HL-60/S4 treated with phorbol 12-myristate 13-acetate at 8.2 ng/mL for 4 days and 3 days (cell line): Measurements from ENCODE around the gene DLL1.

ENCODE experiments used
- in situ Hi-C: fragments of 300-500 bp; cut with MboI; formaldehyde crosslinking; loops from 2 replicates; pipeline ENCODE4 v1.15.0; 2022; ENCODE audit warnings: low sequenced_read_pairs

DLL1 gene

GRCh38 chr6:170283212-170284081 lies 7.4 kb downstream of the DLL1 start:
- in situ Hi-C loops = no loop called here

- in situ Hi-C loops = no loop called here
These were observed 8.2 kb downstream of the DLL1 start for GRCh38 chr6:170282512-170283158.

- in situ Hi-C loops = no loop called here
These were observed 9.3 kb downstream of the DLL1 start for GRCh38 chr6:170281331-170282292.

- in situ Hi-C loops = no loop called here
These were observed 10.2 kb downstream of the DLL1 start for GRCh38 chr6:170280689-170281045.

- in situ Hi-C loops = no loop called here
These were observed 10.7 kb downstream of the DLL1 start for GRCh38 chr6:170279977-170280688.

- in situ Hi-C loops = no loop called here
These were observed 11.5 kb downstream of the DLL1 start for GRCh38 chr6:170279426-170279825.

GRCh38 chr6:170278743-170279094 lies 12.2 kb downstream of the DLL1 start:
- in situ Hi-C loops = no loop called here

- in situ Hi-C loops = no loop called here
These were observed 12.8 kb downstream of the DLL1 start for GRCh38 chr6:170277893-170278742.

- in situ Hi-C loops = no loop called here
These were observed 14.4 kb downstream of the DLL1 start for GRCh38 chr6:170276369-170277057.

- in situ Hi-C loops = no loop called here
These were observed 15.9 kb downstream of the DLL1 start for GRCh38 chr6:170274713-170275560.

- in situ Hi-C loops = no loop called here
These were observed 17.2 kb downstream of the DLL1 start for GRCh38 chr6:170273681-170274080.

GRCh38 chr6:170273191-170273590 lies 17.7 kb downstream of the DLL1 start:
- in situ Hi-C loops = no loop called here

GRCh38 chr6:170272341-170273065 lies 18.4 kb downstream of the DLL1 start:
- in situ Hi-C loops = no loop called here

- in situ Hi-C loops = no loop called here
These were observed 19.0 kb downstream of the DLL1 start for GRCh38 chr6:170271771-170272314.

GRCh38 chr6:170270984-170271593 lies 19.8 kb downstream of the DLL1 start:
- in situ Hi-C loops = no loop called here

- in situ Hi-C loops = no loop called here
These were observed 20.9 kb downstream of the DLL1 start for GRCh38 chr6:170269846-170270541.
